Measurements from ENCODE around the gene NOL4.

NOL4 gene

DNA sequence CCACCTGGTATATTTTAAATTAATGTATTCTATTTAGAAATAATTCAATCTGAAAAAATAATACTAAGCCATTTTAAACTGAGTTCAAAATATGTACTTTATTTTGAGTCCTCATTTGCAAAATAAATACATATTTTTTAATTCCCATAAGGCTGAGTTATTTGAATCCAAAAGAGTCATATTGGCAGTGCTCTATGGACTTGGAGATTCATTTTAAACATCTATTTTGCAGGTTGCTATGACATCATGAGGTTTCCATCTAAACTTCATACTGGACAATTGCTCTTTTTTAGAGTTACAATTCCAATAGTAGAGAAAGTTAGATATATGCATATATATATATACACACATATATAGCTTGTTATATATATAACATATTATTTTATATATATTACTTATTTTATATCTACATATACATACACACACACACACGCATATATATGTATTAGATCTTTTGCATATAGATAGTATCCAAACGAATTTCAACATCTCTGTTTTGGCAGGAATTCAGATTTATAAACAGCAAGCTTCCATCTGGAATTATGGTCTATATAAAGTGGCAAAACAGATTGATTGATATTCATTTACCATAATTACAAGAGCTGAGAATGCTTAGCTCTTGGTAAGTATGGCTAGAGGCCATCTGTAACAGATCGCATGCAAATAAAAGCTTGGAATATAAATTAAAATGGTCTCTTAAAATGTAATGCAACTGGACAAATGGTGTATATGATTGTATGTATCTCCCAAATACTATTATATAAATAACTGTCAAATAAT is 34.9 kb downstream of the NOL4 start:
- no peak for DNase-seq

All from activated T-cell treated with anti-CD3 and anti-CD28 coated beads for 4 hours (primary cell).